Neuronal stem cell (in vitro differentiated cells): ENCODE measurements around the gene KCNQ1.

Source experiments
- DNase-seq: peaks from one replicate; pipeline ENCODE4 v3.0.0-alpha.2; 2013; ENCODE audit warnings: low spot score
- H2AFZ ChIP-seq: one replicate; pipeline ENCODE4 v1.6.1; 2013; ENCODE audit warnings: mild to moderate bottlenecking, low read length, inconsistent platforms
- H2AK5ac ChIP-seq: 2 replicates; pipeline ENCODE4 v1.6.1; 2013; ENCODE audit warnings: low read depth, mild to moderate bottlenecking, inconsistent platforms, low read length, moderate library complexity, mixed read lengths
- H2BK120ac ChIP-seq: 2 replicates; pipeline ENCODE4 v1.6.1; 2013; ENCODE audit warnings: low read depth, mild to moderate bottlenecking, inconsistent platforms, low read length, moderate library complexity, mixed read lengths
- H2BK12ac ChIP-seq: one replicate; pipeline ENCODE4 v1.6.1; 2013; ENCODE audit warnings: low read length, inconsistent platforms
- H2BK15ac ChIP-seq: 2 replicates; pipeline ENCODE4 v1.6.1; 2013; ENCODE audit warnings: mild to moderate bottlenecking, low read length, inconsistent platforms, mixed read lengths
- H2BK5ac ChIP-seq: one replicate; pipeline ENCODE4 v1.6.1; 2013; ENCODE audit warnings: inconsistent platforms, mild to moderate bottlenecking, low read length, moderate library complexity
- H3K14ac ChIP-seq: one replicate; pipeline ENCODE4 v1.6.1; 2013; ENCODE audit warnings: low read length, inconsistent platforms
- H3K18ac ChIP-seq: 2 replicates; pipeline ENCODE4 v1.6.1; 2013; ENCODE audit warnings: low read length, inconsistent platforms
- H3K23ac ChIP-seq: 2 replicates; pipeline ENCODE4 v1.6.1; 2013; ENCODE audit warnings: low read depth, mild to moderate bottlenecking, mixed read lengths, low read length, inconsistent platforms; ENCODE audit not compliant: poor library complexity
- H3K27ac ChIP-seq: replicated peaks from 3 replicates; pipeline ENCODE4 v1.5.1; 2013; ENCODE audit warnings: low read length, inconsistent platforms
- H3K27me3 ChIP-seq, 3 experiments: 2 replicates each; pipeline ENCODE4 v1.6.1; 2013; ENCODE audit warnings: low read length in 3 of 3, mild to moderate bottlenecking in 2 of 3, inconsistent platforms in 1 of 3, low read depth in 1 of 3, mixed read lengths in 1 of 3, moderate library complexity in 1 of 3; ENCODE audit not compliant: control insufficient read depth in 3 of 3, insufficient read depth in 3 of 3
- H3K36me3 ChIP-seq, 2 donors: replicated peaks in 1 of 2; 2 replicates each; pipeline ENCODE4 v1.6.1; 2013; ENCODE audit warnings: low read length in 2 of 2; ENCODE audit not compliant: control insufficient read depth in 2 of 2, insufficient read depth in 2 of 2
- H3K4ac ChIP-seq: 2 replicates; pipeline ENCODE4 v1.6.1; 2013; ENCODE audit warnings: inconsistent platforms, mild to moderate bottlenecking, low read length, moderate library complexity
- H3K4me1 ChIP-seq, 2 donors: 1 replicate in 1 of 2; 2 replicates in 1 of 2; pipeline ENCODE4 v1.6.1; 2013; ENCODE audit warnings: low read length in 2 of 2, low read depth in 1 of 2; ENCODE audit not compliant: control insufficient read depth in 2 of 2, insufficient read depth in 1 of 2
- H3K4me2 ChIP-seq: one replicate; pipeline ENCODE4 v1.6.1; 2013; ENCODE audit warnings: mild to moderate bottlenecking, low read length, inconsistent platforms; ENCODE audit not compliant: insufficient read depth, poor library complexity, severe bottlenecking
- H3K4me3 ChIP-seq, 2 donors: 2 replicates each; pipeline ENCODE4 v1.5.1; 2013; ENCODE audit warnings: low read length in 2 of 2, mild to moderate bottlenecking in 2 of 2, inconsistent platforms in 1 of 2, moderate library complexity in 1 of 2
- H3K79me1 ChIP-seq: one replicate; pipeline ENCODE4 v1.6.1; 2013; ENCODE audit warnings: low read depth, mild to moderate bottlenecking, inconsistent platforms, low read length, moderate library complexity
- H3K9ac ChIP-seq: one replicate; pipeline ENCODE4 v1.6.1; 2013; ENCODE audit warnings: mild to moderate bottlenecking, low read depth, low read length, inconsistent platforms; ENCODE audit not compliant: poor library complexity
- H3K9me3 ChIP-seq, 2 donors: replicated peaks in 1 of 2; 2 replicates each; pipeline versions ENCODE3 to v1.6.1; 2013; ENCODE audit warnings: low read length in 2 of 2, mild to moderate bottlenecking in 2 of 2, inconsistent platforms in 1 of 2, low read depth in 1 of 2, mixed read lengths in 1 of 2, moderate library complexity in 1 of 2; ENCODE audit not compliant: control insufficient read depth in 2 of 2, insufficient read depth in 1 of 2
- H4K8ac ChIP-seq: one replicate; pipeline ENCODE4 v1.6.1; 2013; ENCODE audit warnings: low read depth, mild to moderate bottlenecking, inconsistent platforms, low read length, moderate library complexity
- H4K91ac ChIP-seq: one replicate; pipeline ENCODE4 v1.6.1; 2013; ENCODE audit warnings: low read length, low read depth, mild to moderate bottlenecking, inconsistent platforms; ENCODE audit not compliant: poor library complexity
- WGBS, 2 donors: extraction: QIAGEN DNeasy Blood & Tissue Kit; methylation state at CpG; one replicate each; pipeline ENCODE4 v1.1.7; 2013; ENCODE audit warnings: missing lambda C conversion rate in 2 of 2, mixed read lengths in 1 of 2; ENCODE audit not compliant: insufficient read length in 2 of 2, insufficient replicate concordance in 1 of 2; ENCODE audit errors: extremely low coverage in 2 of 2; 5-methylcytosine and 5-hydroxymethylcytosine counted together

KCNQ1 gene

GRCh38 chr11:2761131-2762030, 316.6 kb downstream of the KCNQ1 start:
- H3K4me3 ChIP-seq, result no peak overlapping the region
- H3K79me1 ChIP-seq, result no peaks in the 10 kb centered on the region
- no peak overlapping the region for H3K9ac ChIP-seq
- H2BK12ac ChIP-seq, result peak overlapping the region; percentile 91
- H2AFZ ChIP-seq, result no peak overlapping the region
- peak overlapping the region; percentile 29 for H2BK5ac ChIP-seq
- WGBS, 2 donors, result no CpG with 5 or more reads among the region's 33 CpGs
- no peak overlapping the region for H4K8ac ChIP-seq
- H3K9me3 ChIP-seq, result peaks cover 0 to 5% of the 10 kb centered on the region in 2 donors
- H3K4me1 ChIP-seq, result no peaks in the 10 kb centered on the region
- peak overlapping the region; percentile 91 for H2AK5ac ChIP-seq
- peaks cover 0 to 1% of the 10 kb centered on the region in 2 donors for H3K36me3 ChIP-seq
- H2BK120ac ChIP-seq, result no peak overlapping the region
- H3K27me3 ChIP-seq, result no peaks in the 10 kb centered on the region
- no peak overlapping the region for H3K14ac ChIP-seq
- H3K27ac ChIP-seq, result no peak overlapping the region
- no peak overlapping the region for H3K4me2 ChIP-seq
- H2BK15ac ChIP-seq, result no peak overlapping the region
- no peak overlapping the region for H3K4ac ChIP-seq
- H4K91ac ChIP-seq, result no peak overlapping the region
- peak overlapping the region; percentile 74 for H3K18ac ChIP-seq
- no peak for DNase-seq
- peak overlapping the region; percentile 13 for H3K23ac ChIP-seq

GRCh38 chr11:2762031-2762380, 317.2 kb downstream of the KCNQ1 start:
- peaks cover 0 to 1% of the 10 kb centered on the region in 2 donors for H3K36me3 ChIP-seq
- peak overlapping the region; percentile 29 for H2BK5ac ChIP-seq
- DNase-seq, result no peak
- no peaks in the 10 kb centered on the region for H3K27me3 ChIP-seq
- H3K9me3 ChIP-seq, result peaks cover 0 to 3% of the 10 kb centered on the region in 2 donors
- no peak overlapping the region for H3K9ac ChIP-seq
- H4K8ac ChIP-seq, result no peak overlapping the region
- no peak overlapping the region for H3K23ac ChIP-seq
- H3K4me3 ChIP-seq, result no peak overlapping the region
- H3K4ac ChIP-seq, result no peak overlapping the region
- no CpG with 5 or more reads among the region's 10 CpGs for WGBS, 2 donors
- H2AFZ ChIP-seq, result no peak overlapping the region
- H2AK5ac ChIP-seq, result no peak overlapping the region
- H3K18ac ChIP-seq, result peak overlapping the region; percentile 74
- no peak overlapping the region for H3K27ac ChIP-seq
- H2BK120ac ChIP-seq, result no peak overlapping the region
- H3K14ac ChIP-seq, result no peak overlapping the region
- no peaks in the 10 kb centered on the region for H3K79me1 ChIP-seq
- no peaks in the 10 kb centered on the region for H3K4me1 ChIP-seq
- H2BK15ac ChIP-seq, result no peak overlapping the region
- H2BK12ac ChIP-seq, result peak overlapping the region; percentile 91
- no peak overlapping the region for H4K91ac ChIP-seq
- H3K4me2 ChIP-seq, result no peak overlapping the region

- no peak for DNase-seq
- no peak overlapping the region for H2BK5ac ChIP-seq
Measured at GRCh38 chr11:2762451-2762850, 317.6 kb downstream of the KCNQ1 start.

GRCh38 chr11:2763984-2764383, 319.2 kb downstream of the KCNQ1 start:
- no peaks in the 10 kb centered on the region for H3K27me3 ChIP-seq
- no peaks in the 10 kb centered on the region for H3K79me1 ChIP-seq
- no peak overlapping the region for H2AK5ac ChIP-seq
- no peak overlapping the region for H3K27ac ChIP-seq
- H3K4me3 ChIP-seq, result no peak overlapping the region
- no peak overlapping the region for H2BK12ac ChIP-seq
- no peak overlapping the region for H3K23ac ChIP-seq
- no peaks in the 10 kb centered on the region for H3K9me3 ChIP-seq
- no peak overlapping the region for H3K9ac ChIP-seq
- no peak for DNase-seq
- no peak overlapping the region for H4K8ac ChIP-seq
- peaks cover 0 to 1% of the 10 kb centered on the region in 2 donors for H3K36me3 ChIP-seq
- no peak overlapping the region for H3K4me2 ChIP-seq
- H3K18ac ChIP-seq, result no peak overlapping the region
- no peak overlapping the region for H3K14ac ChIP-seq
- no peak overlapping the region for H2BK15ac ChIP-seq
- H4K91ac ChIP-seq, result no peak overlapping the region
- no CpG with 5 or more reads among the region's 4 CpGs for WGBS, 2 donors
- H3K4ac ChIP-seq, result no peak overlapping the region
- no peak overlapping the region for H2BK120ac ChIP-seq
- no peaks in the 10 kb centered on the region for H3K4me1 ChIP-seq
- H2AFZ ChIP-seq, result no peak overlapping the region
- H2BK5ac ChIP-seq, result no peak overlapping the region

More at GRCh38 chr11:2762451-2762850, 317.6 kb downstream of the KCNQ1 start:
- Histone ChIP-seq H3K79me1 (no peaks in the 10 kb centered on the region), H4K8ac (no peak overlapping the region), H4K91ac (no peak overlapping the region), H2AFZ (no peak overlapping the region), H3K27ac (no peak overlapping the region), H3K23ac (no peak overlapping the region), H3K27me3 (no peaks in the 10 kb centered on the region), H3K4ac (no peak overlapping the region), H2BK12ac (no peak overlapping the region), H3K4me1 (no peaks in the 10 kb centered on the region), H3K36me3 (peaks cover 0 to 1% of the 10 kb centered on the region in 2 donors), H3K4me3 (no peak overlapping the region), H2AK5ac (no peak overlapping the region), H3K9me3 (peaks cover 0 to 3% of the 10 kb centered on the region in 2 donors), H2BK120ac (no peak overlapping the region), H3K4me2 (no peak overlapping the region), H3K9ac (no peak overlapping the region), H3K14ac (no peak overlapping the region), H2BK15ac (no peak overlapping the region), H3K18ac (no peak overlapping the region)
- no CpG with 5 or more reads among the region's 17 CpGs for WGBS, 2 donors
